GM20000 (cell line): ENCODE data around the gene ELMOD3.

Source experiments
- DNase-seq: peaks from one replicate; pipeline ENCODE4 v3.0.0; 2012; ENCODE audit warnings: low spot score
- TF ChIP-seq, protein P1 (sequence below): IDR thresholded peaks from 2 replicates; pipeline ENCODE4 v1.5.1; 2012; ENCODE audit warnings: mild to moderate bottlenecking, control low read depth; ENCODE audit errors: extremely low read depth, missing control alignments

Gene ELMOD3

DNA sequence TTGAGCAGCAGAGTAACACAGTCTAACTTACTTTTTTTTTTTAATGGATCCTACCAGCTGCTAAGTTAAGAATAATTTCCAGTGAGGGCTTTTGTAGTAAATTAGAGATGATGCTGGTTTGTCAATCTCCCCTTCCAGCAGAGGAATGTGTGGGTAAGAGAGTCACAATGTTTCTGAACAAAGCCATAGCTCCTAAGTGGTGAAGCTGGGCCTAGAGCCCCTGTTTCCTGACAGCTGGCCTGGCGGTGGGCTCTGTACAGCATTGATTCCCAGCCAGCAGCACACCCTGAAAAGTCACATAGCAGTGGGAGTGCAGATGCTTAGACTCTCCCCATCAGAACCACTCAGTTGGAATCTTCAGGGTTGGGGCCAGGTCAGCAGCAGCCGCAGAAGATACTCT is 31.2 kb downstream of the ELMOD3 start:
- DNase-seq: no peak
- TF ChIP-seq, protein P1, sequence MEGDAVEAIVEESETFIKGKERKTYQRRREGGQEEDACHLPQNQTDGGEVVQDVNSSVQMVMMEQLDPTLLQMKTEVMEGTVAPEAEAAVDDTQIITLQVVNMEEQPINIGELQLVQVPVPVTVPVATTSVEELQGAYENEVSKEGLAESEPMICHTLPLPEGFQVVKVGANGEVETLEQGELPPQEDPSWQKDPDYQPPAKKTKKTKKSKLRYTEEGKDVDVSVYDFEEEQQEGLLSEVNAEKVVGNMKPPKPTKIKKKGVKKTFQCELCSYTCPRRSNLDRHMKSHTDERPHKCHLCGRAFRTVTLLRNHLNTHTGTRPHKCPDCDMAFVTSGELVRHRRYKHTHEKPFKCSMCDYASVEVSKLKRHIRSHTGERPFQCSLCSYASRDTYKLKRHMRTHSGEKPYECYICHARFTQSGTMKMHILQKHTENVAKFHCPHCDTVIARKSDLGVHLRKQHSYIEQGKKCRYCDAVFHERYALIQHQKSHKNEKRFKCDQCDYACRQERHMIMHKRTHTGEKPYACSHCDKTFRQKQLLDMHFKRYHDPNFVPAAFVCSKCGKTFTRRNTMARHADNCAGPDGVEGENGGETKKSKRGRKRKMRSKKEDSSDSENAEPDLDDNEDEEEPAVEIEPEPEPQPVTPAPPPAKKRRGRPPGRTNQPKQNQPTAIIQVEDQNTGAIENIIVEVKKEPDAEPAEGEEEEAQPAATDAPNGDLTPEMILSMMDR: no peak

DNA sequence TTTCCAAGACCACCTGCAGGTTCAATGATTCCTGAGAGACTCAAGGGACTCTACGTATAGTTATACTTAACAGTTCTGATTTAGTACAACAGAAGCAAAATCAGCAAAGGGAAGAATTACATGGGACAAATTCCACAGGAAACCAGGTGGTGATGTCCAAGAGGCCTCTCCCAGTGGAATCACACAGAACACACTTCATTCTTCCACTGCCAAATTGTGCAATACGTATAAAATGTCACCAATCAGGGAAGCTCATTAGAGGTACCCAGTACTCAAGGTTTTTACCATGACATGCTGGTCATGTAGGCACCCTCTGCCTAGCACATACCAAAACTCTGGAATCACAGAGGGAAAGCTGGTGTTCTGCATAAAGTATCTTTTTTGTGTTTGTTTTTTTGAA is 33.2 kb downstream of the ELMOD3 start:
- TF ChIP-seq, protein P1: no peak
- DNase-seq: no peak

DNA sequence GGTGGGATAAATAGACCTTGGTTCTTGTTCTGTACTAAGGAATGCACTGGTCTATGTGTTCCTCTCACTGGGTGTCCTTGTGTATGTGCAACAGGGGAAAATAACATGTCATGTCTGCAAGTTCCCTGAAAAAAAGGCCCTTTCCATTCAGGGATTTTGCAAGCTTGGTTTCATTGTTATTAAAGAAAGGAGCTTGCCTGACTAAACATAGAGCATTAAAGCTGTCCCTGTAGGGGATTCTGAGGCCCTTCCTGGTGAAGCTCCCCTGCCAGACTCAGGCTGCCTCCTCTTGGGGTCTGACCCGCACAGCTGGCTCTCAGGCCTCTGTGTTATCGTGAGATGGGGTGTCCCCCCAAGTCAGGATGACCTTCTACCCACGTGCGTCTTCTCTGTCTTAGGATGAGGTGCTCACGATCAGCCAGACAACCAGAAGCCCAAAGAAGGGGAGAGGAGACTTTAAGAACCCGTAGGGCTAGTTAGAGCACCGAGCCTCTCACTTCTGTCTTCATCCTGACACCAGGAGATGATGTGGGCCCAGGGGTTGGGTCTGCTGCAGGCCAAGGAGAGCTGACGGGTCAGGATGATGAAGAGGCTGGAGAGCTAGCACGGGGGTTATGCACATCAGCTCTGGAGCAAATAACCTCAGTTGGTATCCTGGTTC is 34.4 kb downstream of the ELMOD3 start:
- TF ChIP-seq, protein P1: no peak
- no peak for DNase-seq

DNA sequence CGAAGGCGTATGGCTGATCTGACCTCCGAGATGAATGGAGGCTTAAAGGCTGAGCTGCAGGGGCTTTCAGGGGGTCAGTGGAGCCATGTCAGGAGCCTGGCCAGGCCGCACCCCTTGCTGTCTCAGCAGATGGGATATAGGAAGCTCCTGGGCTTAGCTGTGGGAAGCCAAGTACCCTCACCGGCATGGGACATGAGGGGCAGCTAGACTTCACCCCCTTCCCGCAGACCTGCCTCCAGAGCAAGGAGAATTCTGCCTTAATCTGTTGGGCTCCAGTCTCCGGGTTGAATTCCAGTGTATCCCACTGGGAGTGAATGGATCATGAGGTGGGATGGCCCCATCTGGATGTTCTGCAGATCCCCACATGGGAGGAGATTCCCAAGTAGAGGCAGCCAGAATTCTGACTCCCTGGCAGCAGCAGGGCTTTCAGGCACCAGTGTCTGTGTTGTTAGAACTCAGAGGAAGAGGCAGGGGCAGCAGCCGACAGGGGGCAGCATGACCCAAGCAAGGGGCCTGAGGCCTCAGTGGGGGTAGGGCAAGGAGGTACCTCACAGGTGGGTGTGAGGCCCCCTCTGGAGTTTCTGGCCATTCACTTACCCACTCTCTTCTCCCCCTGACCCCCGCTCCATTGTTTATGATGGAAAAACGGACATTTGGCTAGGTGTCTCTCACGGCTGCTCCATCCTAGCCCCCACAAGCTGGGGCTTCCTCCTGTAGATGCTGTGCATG is 36.5 kb downstream of the ELMOD3 start:
- peak; percentile 72 for DNase-seq
- TF ChIP-seq, protein P1: peak; percentile 85

DNA sequence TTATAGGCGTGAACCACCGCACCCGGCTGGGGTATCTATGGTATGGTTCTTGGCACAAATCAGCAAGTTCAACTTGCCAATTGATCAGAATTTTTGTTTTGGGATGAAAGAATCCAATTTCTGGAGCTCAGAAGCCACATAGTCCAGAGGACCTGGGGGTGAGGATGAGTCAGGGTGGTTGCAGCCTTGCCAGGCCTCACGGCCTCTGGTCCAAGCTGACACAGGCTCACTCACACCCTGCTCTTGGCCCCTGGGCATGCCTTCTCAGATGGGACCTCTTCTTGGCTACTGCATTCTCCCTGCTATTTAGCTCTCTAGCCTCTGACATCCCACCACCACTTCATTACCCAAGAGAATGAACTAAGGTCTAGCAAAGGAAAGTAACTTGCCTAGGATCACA is 39.3 kb downstream of the ELMOD3 start:
- TF ChIP-seq, protein P1: no peak
- DNase-seq: no peak

DNA sequence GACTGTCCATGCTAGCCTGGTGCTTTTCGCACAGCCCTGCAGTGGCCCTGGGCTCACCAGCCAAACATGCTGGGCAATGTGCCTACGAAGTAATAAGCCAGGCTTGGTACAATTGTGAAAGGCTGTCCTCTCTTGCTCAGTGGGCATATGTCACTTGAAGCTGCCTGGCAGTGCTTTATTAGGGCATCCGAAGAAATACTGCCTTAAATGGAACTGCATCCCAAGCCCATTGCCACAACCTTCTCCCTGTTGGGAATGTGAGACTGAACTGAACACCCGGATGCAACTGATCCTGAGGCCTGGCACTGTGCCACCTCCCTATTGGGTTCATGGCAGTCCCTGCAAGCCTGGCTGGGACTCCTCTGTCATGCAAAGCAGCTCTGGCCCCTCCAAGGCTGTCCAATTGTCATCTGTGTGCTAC is 39.7 kb downstream of the ELMOD3 start:
- no peak for DNase-seq
- TF ChIP-seq, protein P1: no peak

DNA sequence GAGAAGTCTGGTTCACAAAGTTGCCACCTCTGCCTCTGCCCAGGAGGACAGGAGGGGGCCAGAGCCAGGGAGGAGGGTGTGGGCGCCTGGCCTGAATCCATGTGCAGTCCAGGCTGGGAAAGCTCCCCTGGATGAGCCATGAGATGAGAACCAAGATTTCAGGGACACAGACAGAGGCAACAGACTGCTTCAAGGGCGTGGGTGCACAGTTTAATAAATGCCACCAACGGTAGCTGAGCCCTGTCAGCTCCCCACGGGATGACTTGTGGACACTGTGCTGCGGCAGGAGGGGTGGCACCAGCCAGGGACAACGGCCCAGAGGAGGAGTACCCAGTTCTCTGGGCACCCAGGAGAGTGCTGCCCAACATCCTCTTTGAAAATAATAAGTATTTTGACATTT is 40.4 kb downstream of the ELMOD3 start:
- TF ChIP-seq, protein P1: no peak
- DNase-seq: no peak
